ENCODE results near the gene ZIC5.

The ZIC5 gene

GRCh38 chr13:99987154-99988019 is 15.8 kb upstream of the ZIC5 start:
- no peak for DNase-seq

- peak; percentile 48 for DNase-seq
These were observed 15.2 kb upstream of the ZIC5 start for GRCh38 chr13:99986741-99987140.

DNA sequence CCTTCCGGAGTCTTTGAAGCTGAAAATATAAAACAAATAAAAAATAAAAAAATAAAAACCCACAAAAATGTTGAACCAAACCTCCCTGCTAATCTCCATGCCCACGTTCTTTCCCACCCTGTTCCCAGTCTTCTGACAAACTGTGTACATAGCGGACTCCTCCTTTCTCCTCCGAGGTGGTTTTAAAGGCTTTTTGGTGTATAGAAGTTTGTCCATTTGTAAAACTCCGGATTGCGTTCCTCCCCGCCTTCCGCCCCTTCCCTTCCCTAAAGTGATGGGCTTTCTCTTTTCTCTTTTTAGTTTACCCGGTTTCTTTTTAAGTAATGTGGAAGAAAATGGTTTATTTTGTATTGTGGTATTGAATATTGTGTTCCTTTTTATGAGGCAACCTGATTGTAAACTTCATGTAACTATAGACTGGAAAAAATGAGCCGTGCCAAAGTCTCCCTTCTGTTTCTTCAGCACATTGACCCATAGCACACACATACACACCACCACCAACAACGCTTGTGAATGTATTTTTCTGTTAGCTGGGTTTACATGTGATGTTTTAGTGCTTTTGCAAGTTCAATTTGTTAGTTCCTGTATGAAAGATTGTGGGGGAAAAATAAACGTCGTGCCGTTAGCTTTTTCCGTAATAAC is 14.4 kb upstream of the ZIC5 start:
- no peak for DNase-seq

DNA sequence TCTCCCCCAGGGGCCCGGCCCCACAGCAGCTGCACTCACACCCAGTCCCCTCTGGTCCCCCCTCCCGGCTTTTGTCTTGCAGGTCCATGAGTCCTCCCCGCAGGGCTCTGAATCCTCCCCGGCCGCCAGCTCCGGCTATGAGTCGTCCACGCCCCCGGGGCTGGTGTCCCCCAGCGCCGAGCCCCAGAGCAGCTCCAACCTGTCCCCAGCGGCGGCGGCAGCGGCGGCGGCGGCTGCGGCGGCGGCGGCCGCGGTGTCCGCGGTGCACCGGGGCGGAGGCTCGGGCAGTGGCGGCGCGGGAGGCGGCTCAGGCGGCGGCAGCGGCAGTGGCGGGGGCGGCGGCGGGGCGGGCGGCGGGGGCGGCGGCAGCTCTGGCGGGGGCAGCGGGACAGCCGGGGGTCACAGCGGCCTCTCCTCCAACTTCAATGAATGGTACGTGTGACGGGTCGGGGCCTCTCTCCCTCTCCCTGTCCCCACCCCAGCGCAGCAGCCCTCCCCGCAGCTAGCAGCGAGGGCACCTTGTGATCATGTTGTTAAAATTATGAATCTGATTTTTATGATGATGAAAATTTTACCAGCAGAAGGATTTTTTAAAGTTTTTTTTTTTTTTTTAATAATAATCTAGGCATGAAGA is 13.8 kb upstream of the ZIC5 start:
- DNase-seq = no peak

DNA sequence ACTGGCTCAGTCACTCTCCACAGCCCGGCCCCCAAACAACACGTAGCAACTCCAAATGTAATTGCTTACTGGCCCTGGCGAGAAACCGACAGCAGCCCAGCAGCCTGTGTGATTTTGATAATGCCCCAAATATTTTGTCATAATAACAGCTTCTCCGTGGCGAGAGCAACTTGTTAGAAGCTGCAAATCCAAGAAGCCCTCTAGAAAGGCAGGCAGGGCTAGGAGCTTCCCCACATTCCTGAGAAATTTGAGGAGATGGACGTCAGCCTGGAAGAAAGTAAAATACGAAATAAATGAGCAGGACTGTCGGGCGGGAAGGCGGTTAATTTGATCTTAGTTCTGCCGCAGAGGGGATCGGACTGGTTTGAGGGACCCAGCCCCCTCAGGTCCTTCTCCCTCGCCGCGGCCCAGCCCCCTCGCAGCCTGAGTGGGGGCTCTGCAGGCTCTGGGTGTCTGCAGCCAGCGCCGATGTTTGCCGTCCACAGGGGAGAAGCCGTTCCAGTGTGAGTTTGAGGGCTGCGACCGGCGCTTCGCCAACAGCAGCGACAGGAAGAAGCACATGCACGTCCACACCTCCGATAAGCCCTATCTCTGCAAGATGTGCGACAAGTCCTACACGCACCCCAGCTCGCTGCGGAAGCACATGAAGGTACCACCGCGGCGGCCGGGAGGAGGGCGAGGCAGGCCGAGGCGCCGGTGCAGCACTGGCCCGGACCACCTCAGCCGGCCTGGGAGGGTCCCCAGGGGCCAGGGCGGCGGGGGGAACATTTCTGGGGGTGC is 13.1 kb upstream of the ZIC5 start:
- DNase-seq = no peak

DNA sequence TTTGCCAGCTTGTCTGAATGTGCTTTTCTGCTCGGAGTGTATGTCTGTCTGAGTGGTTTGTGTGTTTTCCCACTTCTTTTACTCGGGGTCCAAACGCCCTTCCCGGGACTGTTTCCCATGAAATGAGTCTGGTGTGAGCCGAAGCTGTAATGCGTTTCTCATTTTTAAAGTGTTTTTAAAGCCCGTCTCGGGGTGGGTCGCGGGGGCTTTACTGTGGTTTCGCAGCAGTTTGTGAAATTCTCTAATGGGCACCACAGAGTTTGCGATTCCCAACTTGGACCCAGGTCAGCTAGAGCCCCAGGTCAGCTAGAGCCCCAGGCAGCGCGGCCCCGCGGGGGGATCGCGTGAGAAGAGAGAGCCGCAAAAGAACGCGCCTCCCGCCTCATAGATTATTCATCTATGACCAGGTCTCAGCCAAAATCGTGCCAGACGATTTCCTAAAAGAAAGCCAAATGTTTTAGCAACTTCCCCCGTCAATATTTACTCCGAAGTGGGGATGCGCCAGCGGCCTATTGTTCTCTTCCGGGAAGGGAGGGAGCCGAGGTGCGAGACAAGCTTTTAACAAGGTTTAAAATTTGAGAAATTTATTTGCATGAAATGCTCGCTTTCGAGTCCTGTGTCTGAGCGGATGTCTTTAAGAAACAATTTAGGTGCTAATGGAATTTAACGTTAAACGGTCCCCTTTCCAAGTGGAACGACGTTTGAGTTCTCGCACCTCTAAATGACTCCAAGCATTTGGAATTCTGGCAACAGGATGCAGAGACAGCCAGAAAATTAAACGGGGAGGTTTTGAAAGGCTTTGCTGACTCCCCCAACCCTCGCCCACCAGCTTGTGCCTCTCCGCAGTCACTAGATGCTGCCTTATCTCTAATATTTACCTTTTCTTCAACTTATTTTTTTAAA is 12.2 kb upstream of the ZIC5 start:
- no peak for DNase-seq

- DNase-seq = no peak
These were observed 11.3 kb upstream of the ZIC5 start for GRCh38 chr13:99982731-99983498.

DNA sequence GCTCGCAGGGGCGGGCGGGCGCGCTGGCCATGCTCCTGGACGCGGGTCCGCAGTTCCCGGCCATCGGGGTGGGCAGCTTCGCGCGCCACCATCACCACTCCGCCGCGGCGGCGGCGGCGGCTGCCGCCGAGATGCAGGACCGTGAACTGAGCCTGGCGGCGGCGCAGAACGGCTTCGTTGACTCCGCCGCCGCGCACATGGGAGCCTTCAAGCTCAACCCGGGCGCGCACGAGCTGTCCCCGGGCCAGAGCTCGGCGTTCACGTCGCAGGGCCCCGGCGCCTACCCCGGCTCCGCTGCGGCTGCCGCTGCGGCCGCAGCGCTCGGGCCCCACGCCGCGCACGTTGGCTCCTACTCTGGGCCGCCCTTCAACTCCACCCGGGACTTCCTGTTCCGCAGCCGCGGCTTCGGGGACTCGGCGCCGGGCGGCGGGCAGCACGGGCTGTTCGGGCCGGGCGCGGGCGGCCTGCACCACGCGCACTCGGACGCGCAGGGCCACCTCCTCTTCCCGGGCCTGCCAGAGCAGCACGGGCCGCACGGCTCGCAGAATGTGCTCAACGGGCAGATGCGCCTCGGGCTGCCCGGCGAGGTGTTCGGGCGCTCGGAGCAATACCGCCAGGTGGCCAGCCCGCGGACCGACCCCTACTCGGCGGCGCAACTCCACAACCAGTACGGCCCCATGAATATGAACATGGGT is 10.6 kb upstream of the ZIC5 start:
- DNase-seq = no peak

DNA sequence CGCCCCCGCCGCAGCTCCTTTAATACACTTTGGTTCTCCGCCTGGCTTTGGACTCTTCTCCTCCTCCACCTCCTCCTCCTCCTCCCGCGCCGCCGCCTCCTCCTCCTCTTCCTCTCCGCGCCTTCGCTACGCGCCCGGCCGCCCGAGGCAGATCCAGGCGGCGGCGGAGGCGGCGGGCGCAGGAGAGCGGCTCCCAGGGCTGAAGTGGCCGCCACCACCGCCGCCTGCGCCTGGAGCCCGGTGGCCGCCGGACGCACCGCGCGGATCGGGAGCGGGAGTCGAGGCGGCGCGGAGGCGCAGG is 10.1 kb upstream of the ZIC5 start, which contains the start of gene ZIC2:
Gene ZIC2, plus strand, starts transcription at position 50 of the 301 bp plus-strand sequence. CDS start 281 bp downstream, outside the sequence.
- no peak for DNase-seq

GRCh38 chr13:99980824-99981734 is 9.5 kb upstream of the ZIC5 start:
- DNase-seq = peak; percentile 77

GRCh38 chr13:99980201-99980823 is 8.7 kb upstream of the ZIC5 start:
- peak; percentile 71 for DNase-seq

GRCh38 chr13:99979453-99980200 is 8.1 kb upstream of the ZIC5 start:
- DNase-seq = no peak

DNA sequence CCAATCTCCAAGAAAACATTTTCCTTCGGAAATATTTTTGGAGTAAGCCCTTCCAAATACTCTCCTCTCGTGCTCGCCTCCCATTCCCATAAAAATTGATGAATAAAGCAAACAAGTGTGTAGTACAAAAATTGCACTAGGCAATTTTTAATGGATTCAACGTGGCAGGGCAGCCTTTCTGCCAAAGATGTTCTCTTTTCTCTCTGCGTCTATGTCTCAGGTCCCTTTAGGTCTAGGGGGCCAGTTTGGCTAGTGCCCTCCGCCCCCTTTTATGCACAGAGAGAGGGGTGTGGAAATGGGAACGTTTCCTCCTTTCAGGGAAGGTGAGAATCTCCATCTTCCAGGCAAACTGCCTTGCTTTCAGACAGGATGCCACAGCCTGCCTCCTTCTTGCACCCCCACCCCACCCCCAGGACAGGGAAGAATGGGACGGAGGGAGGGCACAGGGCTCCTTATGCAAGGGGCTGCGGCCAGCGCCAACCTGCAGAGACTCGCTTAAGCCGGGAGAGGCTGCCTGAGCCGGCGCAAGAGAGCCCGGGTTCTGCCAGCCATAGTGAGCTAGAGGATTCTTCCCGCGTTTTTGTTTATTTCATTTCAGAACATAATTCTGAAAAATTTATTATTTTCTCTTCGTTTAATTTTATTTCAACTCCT is 7.4 kb upstream of the ZIC5 start:
- no peak for DNase-seq

DNA sequence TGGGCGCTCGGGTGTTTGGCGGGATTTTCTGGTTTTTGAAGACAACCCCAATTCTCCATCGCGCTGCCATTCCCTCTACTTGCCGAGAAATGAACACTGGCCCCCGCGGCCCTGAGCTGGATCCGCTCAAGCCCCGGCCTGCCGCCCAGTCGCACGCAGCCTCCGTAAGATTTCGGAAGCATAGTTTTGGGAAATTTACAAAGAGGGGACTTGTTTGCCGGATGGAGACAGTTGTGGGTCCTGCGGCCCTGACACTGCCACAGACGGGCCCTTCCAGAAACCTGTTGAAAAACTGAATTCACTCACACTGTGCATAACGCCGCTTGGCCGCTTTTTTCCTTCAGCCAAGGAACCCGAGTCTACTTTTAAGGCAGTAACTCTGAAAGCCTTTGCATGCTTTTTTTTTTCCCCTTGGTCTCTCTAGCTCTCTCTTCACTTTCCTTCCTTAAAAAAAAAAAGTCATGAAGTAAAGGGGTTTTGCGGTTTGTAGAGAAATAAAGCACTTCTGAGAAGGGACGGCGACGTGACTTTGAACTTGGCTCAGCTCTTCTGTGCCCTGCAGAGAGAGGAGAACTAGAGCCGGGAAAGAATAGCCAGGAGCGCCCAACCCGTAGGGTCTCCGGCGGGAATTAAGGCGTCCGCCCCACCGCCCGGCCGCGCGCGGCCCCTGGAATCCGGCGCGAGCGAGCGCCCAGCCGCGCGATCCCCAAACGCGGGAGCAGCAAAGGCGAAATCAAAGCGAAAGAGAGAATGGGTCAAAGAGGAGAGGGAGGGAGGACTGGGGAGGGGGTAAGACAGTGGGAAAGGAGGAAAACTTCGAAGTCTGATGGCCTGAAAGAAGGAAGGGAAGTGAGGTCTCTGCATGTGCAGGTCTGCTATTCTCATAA is 6.6 kb upstream of the ZIC5 start:
- DNase-seq = no peak

GRCh38 chr13:99977334-99977911 is 5.9 kb upstream of the ZIC5 start:
- no peak for DNase-seq

- DNase-seq = peak; percentile 79
These were observed 5.0 kb upstream of the ZIC5 start for GRCh38 chr13:99976575-99976974.

Measured in NCI-H446 treated with DMSO at 0.1 percent for 48 hours (cell line).